Vagina (tissue), 2 donors: ENCODE measurements around the gene ARHGAP32.

Experiments
- POLR2A ChIP-seq, 2 donors: fragments of 450-650 bp; IDR thresholded peaks; one replicate each; pipeline ENCODE4 v1.6.1; 2017; ENCODE audit warnings: antibody characterized with exemption in 2 of 2, mild to moderate bottlenecking in 2 of 2, moderate library complexity in 2 of 2
- POLR2AphosphoS5 ChIP-seq, 2 donors: sonication (generic); formaldehyde crosslinking; IDR thresholded peaks; one replicate each; pipeline ENCODE4 v1.9.0; 2017; ENCODE audit warnings: antibody characterized with exemption in 2 of 2, mild to moderate bottlenecking in 2 of 2, low read depth in 1 of 2; ENCODE audit not compliant: insufficient read depth in 1 of 2
- TF ChIP-seq, protein P1 (sequence below), 3 experiments: fragments of 450-650 bp in 2 of 3; fragments of 200-600 bp in 1 of 3; sonication (generic) in 1 of 3; IDR thresholded peaks; one replicate each; pipeline ENCODE4 v1.5.1; 2017 to 2019; ENCODE audit warnings: antibody characterized with exemption in 3 of 3, mild to moderate bottlenecking in 2 of 3, moderate library complexity in 2 of 3

GRCh38 chr11:129119036-129119435 is 73.1 kb downstream of the ARHGAP32 start:
- TF ChIP-seq, protein P1, sequence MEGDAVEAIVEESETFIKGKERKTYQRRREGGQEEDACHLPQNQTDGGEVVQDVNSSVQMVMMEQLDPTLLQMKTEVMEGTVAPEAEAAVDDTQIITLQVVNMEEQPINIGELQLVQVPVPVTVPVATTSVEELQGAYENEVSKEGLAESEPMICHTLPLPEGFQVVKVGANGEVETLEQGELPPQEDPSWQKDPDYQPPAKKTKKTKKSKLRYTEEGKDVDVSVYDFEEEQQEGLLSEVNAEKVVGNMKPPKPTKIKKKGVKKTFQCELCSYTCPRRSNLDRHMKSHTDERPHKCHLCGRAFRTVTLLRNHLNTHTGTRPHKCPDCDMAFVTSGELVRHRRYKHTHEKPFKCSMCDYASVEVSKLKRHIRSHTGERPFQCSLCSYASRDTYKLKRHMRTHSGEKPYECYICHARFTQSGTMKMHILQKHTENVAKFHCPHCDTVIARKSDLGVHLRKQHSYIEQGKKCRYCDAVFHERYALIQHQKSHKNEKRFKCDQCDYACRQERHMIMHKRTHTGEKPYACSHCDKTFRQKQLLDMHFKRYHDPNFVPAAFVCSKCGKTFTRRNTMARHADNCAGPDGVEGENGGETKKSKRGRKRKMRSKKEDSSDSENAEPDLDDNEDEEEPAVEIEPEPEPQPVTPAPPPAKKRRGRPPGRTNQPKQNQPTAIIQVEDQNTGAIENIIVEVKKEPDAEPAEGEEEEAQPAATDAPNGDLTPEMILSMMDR (IDR thresholded peaks at IDR 0.05): no peak
- no peak for TF ChIP-seq POLR2A (IDR thresholded peaks at IDR 0.05)
- no peak for TF ChIP-seq POLR2AphosphoS5 (IDR thresholded peaks at IDR 0.05; ENCODE audit: insufficient read depth in 1 of 2, low read depth in 1 of 2)
